Tibial nerve (tissue), 3 donors: ENCODE data around the gene GAS2.

ENCODE experiments used
- CTCF ChIP-seq, 5 experiments: fragments of 200-600 bp in 3 of 5; fragments of 450-650 bp in 2 of 5; sonication (generic) in 3 of 5; IDR thresholded peaks; one replicate each; pipeline ENCODE4 v1.5.1; 2016 to 2019; ENCODE audit warnings: antibody characterized with exemption in 5 of 5, mild to moderate bottlenecking in 3 of 5, moderate library complexity in 2 of 5
- POLR2A ChIP-seq, 2 donors: fragments of 450-650 bp; IDR thresholded peaks; one replicate each; pipeline ENCODE4 v1.6.1; 2017; ENCODE audit warnings: antibody characterized with exemption in 2 of 2, mild to moderate bottlenecking in 2 of 2, moderate library complexity in 2 of 2

GRCh38 chr11:22752908-22753310 is 86.5 kb downstream of the GAS2 start:
- no peak for TF ChIP-seq CTCF (IDR thresholded peaks at IDR 0.05)
- no peak for TF ChIP-seq POLR2A (IDR thresholded peaks at IDR 0.05)
